Nephron progenitor cell (in vitro differentiated cells): ENCODE data around the gene AHRR.
A peak's percentile ranks its signal among the peaks of the same experiment; 100 is the strongest.

Source experiments
- DNase-seq: peaks from one replicate; pipeline ENCODE4 v3.0.0; 2021
- H3K27ac Mint-ChIP-seq: 2 replicates; pipeline ENCODE4 v1.8.0; 2021; ENCODE audit warnings: mild to moderate bottlenecking, moderate library complexity, mixed read lengths
- H3K27me3 Mint-ChIP-seq: 2 replicates; pipeline ENCODE4 v1.8.0; 2021; ENCODE audit warnings: mild to moderate bottlenecking, low read depth, mixed read lengths; ENCODE audit not compliant: poor library complexity
- H3K36me3 Mint-ChIP-seq: 2 replicates; pipeline ENCODE4 v1.8.0; 2021; ENCODE audit warnings: low read depth, mixed read lengths
- H3K4me1 Mint-ChIP-seq: 2 replicates; pipeline ENCODE4 v1.8.0; 2021; ENCODE audit warnings: mixed read lengths
- H3K4me3 Mint-ChIP-seq: 2 replicates; pipeline ENCODE4 v1.8.0; 2021; ENCODE audit warnings: mild to moderate bottlenecking, moderate library complexity, mixed read lengths
- H3K9me3 Mint-ChIP-seq: 2 replicates; pipeline ENCODE4 v1.8.0; 2021; ENCODE audit warnings: mild to moderate bottlenecking, moderate library complexity, mixed read lengths
- TF ChIP-seq, protein P1 (sequence below): fragments of 200-600 bp; sonication (generic); IDR thresholded peaks from 2 replicates; pipeline ENCODE4 v1.5.0; 2021; ENCODE audit warnings: antibody characterized with exemption

Gene AHRR

DNA sequence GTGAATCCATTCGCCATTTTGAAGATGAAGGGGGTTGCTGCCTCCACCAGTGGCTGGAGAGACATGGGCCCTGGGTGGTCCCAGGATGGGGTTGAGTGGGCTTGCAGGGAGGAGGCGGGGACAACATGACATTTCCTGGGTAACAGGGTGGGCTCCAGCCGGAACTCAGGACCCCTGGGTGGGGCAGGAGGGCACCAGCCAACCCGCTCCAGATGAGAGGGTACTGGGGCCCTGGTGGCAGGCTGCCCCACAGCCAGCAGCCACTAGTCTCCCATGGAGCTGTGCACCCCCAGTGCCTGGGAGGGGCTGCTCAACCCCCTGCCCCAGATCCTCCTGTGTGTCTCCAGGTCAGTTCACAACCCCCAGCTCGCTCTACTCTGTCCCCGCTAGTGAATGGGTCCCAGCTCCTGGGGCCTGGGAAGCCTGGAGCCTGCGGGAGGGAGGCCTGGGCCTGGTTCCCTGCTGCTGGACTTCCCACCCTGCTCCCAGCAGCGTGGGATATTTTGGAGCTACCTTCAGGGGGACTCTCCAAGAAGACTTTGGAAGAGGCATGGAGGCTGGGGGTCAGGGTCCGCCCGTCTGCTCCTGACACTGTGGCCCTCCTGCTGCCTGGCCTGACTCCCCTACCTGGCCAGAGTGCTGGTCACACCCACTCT is 55.9 kb downstream of the AHRR start:
- Mint-ChIP-seq H3K27ac (no peak overlapping the region), H3K4me1 (peaks cover 27% of the 10 kb centered on the region), H3K4me3 (no peak overlapping the region), H3K9me3 (peaks cover 19% of the 10 kb centered on the region), H3K27me3 (peaks cover 56% of the 10 kb centered on the region), H3K36me3 (no peaks in the 10 kb centered on the region)
- TF ChIP-seq, protein P1, sequence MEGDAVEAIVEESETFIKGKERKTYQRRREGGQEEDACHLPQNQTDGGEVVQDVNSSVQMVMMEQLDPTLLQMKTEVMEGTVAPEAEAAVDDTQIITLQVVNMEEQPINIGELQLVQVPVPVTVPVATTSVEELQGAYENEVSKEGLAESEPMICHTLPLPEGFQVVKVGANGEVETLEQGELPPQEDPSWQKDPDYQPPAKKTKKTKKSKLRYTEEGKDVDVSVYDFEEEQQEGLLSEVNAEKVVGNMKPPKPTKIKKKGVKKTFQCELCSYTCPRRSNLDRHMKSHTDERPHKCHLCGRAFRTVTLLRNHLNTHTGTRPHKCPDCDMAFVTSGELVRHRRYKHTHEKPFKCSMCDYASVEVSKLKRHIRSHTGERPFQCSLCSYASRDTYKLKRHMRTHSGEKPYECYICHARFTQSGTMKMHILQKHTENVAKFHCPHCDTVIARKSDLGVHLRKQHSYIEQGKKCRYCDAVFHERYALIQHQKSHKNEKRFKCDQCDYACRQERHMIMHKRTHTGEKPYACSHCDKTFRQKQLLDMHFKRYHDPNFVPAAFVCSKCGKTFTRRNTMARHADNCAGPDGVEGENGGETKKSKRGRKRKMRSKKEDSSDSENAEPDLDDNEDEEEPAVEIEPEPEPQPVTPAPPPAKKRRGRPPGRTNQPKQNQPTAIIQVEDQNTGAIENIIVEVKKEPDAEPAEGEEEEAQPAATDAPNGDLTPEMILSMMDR, result no peak
- no peak for DNase-seq

DNA sequence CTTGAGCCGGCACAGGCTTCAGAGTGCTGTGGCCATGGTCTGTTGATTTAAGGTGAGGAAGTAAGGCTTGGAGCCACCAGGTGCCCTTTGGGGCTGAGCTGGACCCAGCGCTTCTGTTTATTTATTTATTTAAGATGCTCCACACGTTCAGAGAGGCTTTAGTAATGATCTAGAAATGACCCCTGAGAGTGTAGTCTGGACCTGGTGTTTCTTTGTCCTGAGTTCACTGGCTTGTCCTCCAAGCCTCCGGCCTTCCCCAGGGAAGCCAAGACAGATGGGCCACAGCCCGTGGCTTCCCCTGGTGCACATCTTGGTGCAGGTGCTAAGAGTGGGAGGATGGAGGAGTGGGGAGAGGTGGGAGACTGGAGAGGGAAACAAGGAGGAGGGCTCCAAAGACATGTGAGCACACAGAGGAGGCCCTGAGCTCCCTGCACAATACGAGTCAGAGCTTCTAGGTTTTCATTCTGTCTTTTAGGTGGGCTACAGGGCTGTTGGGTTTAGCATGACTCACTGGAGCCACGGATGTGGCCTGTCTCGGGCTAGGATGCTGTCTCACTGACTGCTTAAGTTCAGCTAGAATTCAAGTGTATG is 56.9 kb downstream of the AHRR start:
- no peak overlapping the region for H3K4me3 Mint-ChIP-seq
- TF ChIP-seq, protein P1, result no peak
- H3K9me3 Mint-ChIP-seq, result peaks cover 28% of the 10 kb centered on the region
- DNase-seq, result no peak
- peaks cover 26% of the 10 kb centered on the region for H3K4me1 Mint-ChIP-seq
- H3K27ac Mint-ChIP-seq, result no peak overlapping the region
- no peaks in the 10 kb centered on the region for H3K36me3 Mint-ChIP-seq
- H3K27me3 Mint-ChIP-seq, result peaks cover 47% of the 10 kb centered on the region

DNA sequence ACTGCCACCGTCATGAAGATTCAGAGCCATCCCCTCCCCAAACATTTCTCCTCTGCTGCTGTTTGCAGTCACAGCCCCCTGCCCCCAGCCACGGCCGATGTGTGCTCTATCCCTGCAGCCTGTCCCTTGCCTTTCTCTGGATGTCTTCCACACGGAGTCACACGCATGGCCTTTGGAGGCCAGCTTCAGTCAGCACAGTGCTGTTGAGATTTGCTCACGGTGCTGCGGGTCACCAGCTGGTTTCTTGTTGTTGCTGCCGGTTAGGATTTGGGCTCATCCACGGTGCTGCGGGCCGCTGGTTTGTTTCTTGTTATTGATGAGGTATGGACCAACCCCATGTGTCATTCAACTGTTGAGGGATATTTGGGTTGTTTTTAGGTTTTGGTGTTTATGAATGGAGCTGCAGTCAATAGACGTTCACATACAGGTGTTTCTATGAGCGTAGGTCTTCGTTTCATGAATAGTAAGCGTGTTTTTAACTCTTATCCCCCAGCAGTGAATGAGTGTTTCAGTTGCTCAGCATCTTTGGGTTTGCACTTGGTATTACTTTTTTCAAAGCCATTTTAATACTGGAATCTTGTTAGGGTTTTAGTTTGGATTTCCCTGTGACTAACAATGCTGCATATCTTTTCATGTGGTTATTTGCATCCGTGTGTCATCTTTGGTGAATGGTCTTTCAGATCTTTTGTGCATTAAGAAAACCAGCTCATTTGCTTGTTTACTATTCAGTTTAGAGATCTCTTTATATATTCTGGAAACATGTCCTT is 57.6 kb downstream of the AHRR start:
- no peaks in the 10 kb centered on the region for H3K36me3 Mint-ChIP-seq
- H3K9me3 Mint-ChIP-seq, result peaks cover 34% of the 10 kb centered on the region
- H3K27ac Mint-ChIP-seq, result peak overlapping the region; percentile 17
- peaks cover 26% of the 10 kb centered on the region for H3K4me1 Mint-ChIP-seq
- TF ChIP-seq, protein P1, result no peak
- no peak overlapping the region for H3K4me3 Mint-ChIP-seq
- H3K27me3 Mint-ChIP-seq, result peaks cover 46% of the 10 kb centered on the region
- no peak for DNase-seq

DNA sequence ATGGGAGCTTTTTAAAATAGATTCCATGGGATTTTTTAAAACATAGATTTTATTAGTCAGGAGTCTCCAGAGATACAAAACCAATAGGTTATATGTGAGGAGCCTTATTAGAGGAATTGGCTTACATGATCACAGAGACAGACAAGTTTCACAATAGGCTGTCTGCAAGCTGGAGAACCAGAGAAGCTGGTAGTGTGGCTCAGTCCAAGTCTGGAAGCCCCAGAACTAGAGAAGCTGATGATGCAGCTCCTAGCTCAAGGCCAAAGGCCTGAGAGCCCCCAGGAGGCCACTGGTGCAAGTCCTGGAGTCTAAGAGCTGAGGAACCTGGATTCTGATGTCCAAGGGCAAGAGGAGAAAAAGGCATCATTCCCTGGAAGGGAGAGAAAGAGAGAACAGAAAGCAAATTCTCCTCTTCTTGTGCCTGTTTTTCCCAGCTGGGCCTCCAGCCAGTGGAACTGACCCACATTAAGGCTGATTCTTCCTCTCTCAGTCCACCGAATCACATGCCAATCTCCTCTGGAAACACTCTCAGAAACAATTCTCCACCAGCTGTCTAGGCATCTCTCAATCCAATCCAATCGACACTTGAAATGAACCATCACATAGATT is 59.3 kb downstream of the AHRR start:
- Mint-ChIP-seq H3K27ac (no peak overlapping the region), H3K36me3 (peaks cover 6% of the 10 kb centered on the region), H3K9me3 (peaks cover 51% of the 10 kb centered on the region), H3K4me1 (peaks cover 23% of the 10 kb centered on the region), H3K27me3 (peaks cover 31% of the 10 kb centered on the region), H3K4me3 (no peak overlapping the region)
- TF ChIP-seq, protein P1, result no peak
- no peak for DNase-seq

DNA sequence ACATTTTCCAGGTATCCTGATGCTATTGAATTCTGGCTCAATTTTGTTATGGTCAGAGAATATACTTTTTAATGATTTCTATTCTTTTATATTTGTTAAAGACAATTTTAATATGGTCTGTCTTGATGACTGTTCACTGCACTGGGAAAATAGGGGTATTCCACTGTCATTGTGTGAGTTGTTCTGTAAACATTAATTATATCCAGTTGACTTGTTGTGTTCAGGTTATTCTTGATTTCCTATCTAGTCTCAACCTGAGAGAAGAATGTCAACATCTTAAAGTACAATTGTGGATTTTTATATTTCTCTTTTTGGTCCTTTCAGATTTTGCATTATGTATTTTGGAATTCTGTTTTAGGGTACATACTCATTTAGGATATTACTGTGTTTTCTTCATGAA is 61.6 kb downstream of the AHRR start:
- H3K4me3 Mint-ChIP-seq, result no peak overlapping the region
- H3K27me3 Mint-ChIP-seq, result peaks cover 23% of the 10 kb centered on the region
- H3K36me3 Mint-ChIP-seq, result peaks cover 9% of the 10 kb centered on the region
- TF ChIP-seq, protein P1, result no peak
- H3K27ac Mint-ChIP-seq, result no peak overlapping the region
- no peak for DNase-seq
- peaks cover 59% of the 10 kb centered on the region for H3K9me3 Mint-ChIP-seq
- H3K4me1 Mint-ChIP-seq, result peaks cover 13% of the 10 kb centered on the region
